Activated CD4-positive, alpha-beta T cell treated with anti-CD3 and anti-CD28 coated beads for 24 hours (primary cell): ENCODE data around the gene PRKAR1B.
A peak's percentile ranks its signal among the peaks of the same experiment; 100 is the strongest.

Source experiments
- DNase-seq, 2 donors: peaks; one replicate each; pipeline ENCODE4 v3.0.0-alpha.2; 2020; ENCODE audit warnings: low read depth in 2 of 2

The PRKAR1B gene

GRCh38 chr7:522071-522950 lies 204.8 kb downstream of the PRKAR1B start:
- DNase-seq: peak in 1 of 2 donors; percentile 19

- no peak for DNase-seq
These were observed 205.6 kb downstream of the PRKAR1B start for GRCh38 chr7:521221-522070.

GRCh38 chr7:520503-521161 lies 206.4 kb downstream of the PRKAR1B start:
- DNase-seq: no peak

- peak in 1 of 2 donors; percentile 6 for DNase-seq
These were observed 207.3 kb downstream of the PRKAR1B start, which contains the start of gene PDGFA for GRCh38 chr7:519484-520390. PDGFA (minus strand) TSS chr7:519846; CDS start chr7:519001, 845 bp downstream.

GRCh38 chr7:518630-519483 lies 208.2 kb downstream of the PRKAR1B start:
- DNase-seq: peak in 1 of 2 donors; percentile 48

GRCh38 chr7:517774-518629 lies 209.1 kb downstream of the PRKAR1B start:
- no peak for DNase-seq

GRCh38 chr7:516606-517456 lies 210.2 kb downstream of the PRKAR1B start:
- peak in 1 of 2 donors; percentile 21 for DNase-seq

- DNase-seq: no peak
These were observed 210.9 kb downstream of the PRKAR1B start for GRCh38 chr7:516216-516605.

- no peak for DNase-seq
These were observed 211.5 kb downstream of the PRKAR1B start for GRCh38 chr7:515628-516027.

GRCh38 chr7:514651-515598 lies 212.2 kb downstream of the PRKAR1B start:
- no peak for DNase-seq

GRCh38 chr7:514242-514641 lies 212.8 kb downstream of the PRKAR1B start:
- no peak for DNase-seq

GRCh38 chr7:513521-514166 lies 213.4 kb downstream of the PRKAR1B start:
- DNase-seq: no peak

- no peak for DNase-seq
These were observed 214.4 kb downstream of the PRKAR1B start for GRCh38 chr7:512541-513311.

- no peak for DNase-seq
These were observed 215.0 kb downstream of the PRKAR1B start for GRCh38 chr7:512146-512510.

- no peak for DNase-seq
These were observed 215.5 kb downstream of the PRKAR1B start for GRCh38 chr7:511476-512145.
